HepG2 (cell line): ENCODE measurements around the gene MIDN. TPM values are rescaled to one million over a fixed set of nuclear protein-coding genes. Genes with fewer than 3 reads are reported as not detected.

Source experiments
- ATAC-seq: fragments of 200-7000 bp; cut with Tn5 transposase; 3 replicates; pipeline ENCODE4 v1.9.1; 2020; ENCODE audit warnings: mild to moderate bottlenecking, moderate library complexity
- BruUV-seq: library from RNA; stranded (reverse); fragments of 400-500 nt; replicated peaks from 2 replicates; lab custom pipeline; 2021; lab: Mats Ljungman, UMichigan
- CTCF ChIA-PET: fragments of 300-600 bp; formaldehyde crosslinking; extraction: SDS; loops from one replicate; lab custom pipeline; 2021; ENCODE audit warnings: low total read pairs, inconsistent platforms, low intra/inter-chr PET ratio; lab: Yijun Ruan, JAX
- POLR2A ChIA-PET: fragments of 350-600 bp; sonication (Branson Sonifier 250); formaldehyde crosslinking; loops from one replicate; lab custom pipeline; 2020; ENCODE audit warnings: antibody characterized with exemption, inconsistent platforms; lab: Yijun Ruan, JAX
- DNase-seq: peaks from one replicate; pipeline ENCODE4 v3.0.0-alpha.2; 2015; ENCODE audit warnings: low spot score
- FAIRE-seq: peaks from 3 replicates; lab custom pipeline; 2011; peaks lifted over from hg19 to GRCh38; lab: Jason Lieb, UNC
- H2AFZ ChIP-seq: one replicate; pipeline ENCODE4 v1.6.1; 2011; ENCODE audit warnings: low read length, inconsistent platforms
- H3K27ac ChIP-seq: fragments of 300-600 bp; 3 replicates; pipeline ENCODE4 v1.8.0; 2011; ENCODE audit warnings: mixed run types, mild to moderate bottlenecking, mixed read lengths, low read length, inconsistent platforms; ENCODE audit not compliant: insufficient read depth; ENCODE audit errors: extremely low read length
- H3K27me3 ChIP-seq, 2 experiments: fragments of 200-600 bp in 1 of 2; 2 replicates in 1 of 2; 3 replicates in 1 of 2; pipeline versions ENCODE4 v1.6.0 to v1.8.0; 2011; ENCODE audit warnings: low read length in 2 of 2, mild to moderate bottlenecking in 2 of 2, moderate library complexity in 2 of 2, inconsistent platforms in 1 of 2; ENCODE audit not compliant: insufficient read depth in 2 of 2, control insufficient read depth in 1 of 2
- H3K36me3 ChIP-seq, 2 experiments: fragments of 200-600 bp in 1 of 2; replicated peaks in 1 of 2; 2 replicates in 1 of 2; 3 replicates in 1 of 2; pipeline versions ENCODE4 v1.5.1 to v1.8.0; 2011; ENCODE audit warnings: low read length in 2 of 2, inconsistent platforms in 1 of 2; ENCODE audit not compliant: insufficient read depth in 2 of 2, control insufficient read depth in 1 of 2
- H3K4me1 ChIP-seq: 2 replicates; pipeline ENCODE4 v1.5.1; 2012; ENCODE audit warnings: low read length, inconsistent platforms; ENCODE audit not compliant: insufficient read depth
- H3K4me2 ChIP-seq: 2 replicates; pipeline ENCODE4 v1.6.0; 2011; ENCODE audit warnings: low read depth, low read length, inconsistent platforms
- H3K4me3 ChIP-seq, 3 experiments: fragments of 200-600 bp in 1 of 3; sonication (generic), shearing (Covaris generic) in 1 of 3; replicated peaks in 1 of 3; 2 replicates each; pipeline ENCODE4 v1.5.1; 2011 to 2016; ENCODE audit warnings: low read length in 3 of 3, inconsistent platforms in 2 of 3, low read depth in 2 of 3, mild to moderate bottlenecking in 2 of 3, control low read depth in 1 of 3, mixed read lengths in 1 of 3; ENCODE audit not compliant: insufficient read depth in 1 of 3
- H3K79me2 ChIP-seq: one replicate; pipeline ENCODE4 v1.6.1; 2011; ENCODE audit warnings: low read length, inconsistent platforms; ENCODE audit not compliant: insufficient read depth
- H3K9ac ChIP-seq: 2 replicates; pipeline ENCODE4 v1.6.0; 2011; ENCODE audit warnings: mild to moderate bottlenecking, low read depth, low read length, inconsistent platforms; ENCODE audit not compliant: insufficient read depth
- H3K9me3 ChIP-seq: 2 replicates; pipeline ENCODE4 v1.5.1; 2012; ENCODE audit warnings: mild to moderate bottlenecking, low read length
- H4K20me1 ChIP-seq: 2 replicates; pipeline ENCODE4 v1.6.0; 2011; ENCODE audit warnings: inconsistent platforms, mild to moderate bottlenecking, low read length, moderate library complexity; ENCODE audit not compliant: insufficient read depth
- AHDC1 ChIP-seq: sonication (generic); formaldehyde crosslinking; IDR thresholded peaks from 2 replicates; pipeline ENCODE4 v1.5.1; 2020; ENCODE audit warnings: mild to moderate bottlenecking, missing genetic modification reagents, borderline replicate concordance
- ZBTB43 ChIP-seq: sonication (generic); formaldehyde crosslinking; conservative IDR thresholded peaks from 2 replicates; pipeline ENCODE4 v1.4.0; 2020; ENCODE audit warnings: missing genetic modification reagents
- ZNF296 ChIP-seq: sonication (generic); formaldehyde crosslinking; conservative IDR thresholded peaks from 2 replicates; pipeline ENCODE4 v1.5.0; 2020; ENCODE audit warnings: mild to moderate bottlenecking, missing genetic modification reagents
- WGBS: methylation state at CpG from one replicate; pipeline ENCODE4 v1.1.6; 2017; ENCODE audit warnings: low lambda C conversion rate; 5-methylcytosine and 5-hydroxymethylcytosine counted together
- in situ Hi-C: cut with HindIII; loops from 2 replicates; pipeline ENCODE4 v1.10.0; 2017; ENCODE audit warnings: low pct_unique_long_range_greater_than_20kb; ENCODE audit not compliant: extremely low pct_ligation_motif_present
- intact Hi-C: fragments of 100-400 bp; cut with micrococcal nuclease; formaldehyde crosslinking; loops from one replicate; pipeline ENCODE4 v1.10.0; 2022; ENCODE audit not compliant: unreplicated experiment
- polyA plus RNA-seq, 8 experiments: library from polyadenylated mRNA; depleted of rRNA in 3 of 8; stranded (reverse) in 7 of 8; unstranded in 1 of 8; fragments of >200 nt; fragmentation: Illumina TruSeq in 4 of 8; extraction: Trizol in 4 of 8; gene quantifications; 2 replicates each; pipeline versions ENCODE4 v1.2.1 to v1.2.3, GENCODE V29; 2011 to 2016; ENCODE audit warnings: low read depth in 4 of 8, missing spikeins in 1 of 8, mixed read lengths in 1 of 8; ENCODE audit not compliant: insufficient read depth in 1 of 8
- total RNA-seq, 5 experiments: library from RNA; depleted of rRNA; stranded (reverse); fragments of >200 nt; fragmentation: Illumina TruSeq; extraction: Trizol; gene quantifications; 2 replicates each; pipeline ENCODE4 v1.2.3, GENCODE V29; 2016; ENCODE audit warnings: low read depth in 1 of 5

The MIDN gene
- total and polyA plus RNA-seq, 2 of the 13 experiments (the other 11 are each of a cell fraction or from before 2014, with no cell fraction given): 8.4 to 18.0 TPM

- H3K9me3 ChIP-seq: no peaks in the 10 kb centered on the region
- no peak overlapping the region for H3K27ac ChIP-seq
- ChIA-PET POLR2A (interaction anchor here (1.6 kb wide), 1 partner anchor 52 kb away, joined by 5 read pairs; the partner anchor contains the start of gene CIRBP), CTCF (no interaction called here)
- no peaks in the 10 kb centered on the region for H3K27me3 ChIP-seq
- DNase-seq: no peak
- H3K4me3 ChIP-seq: no peak overlapping the region
- no peak for FAIRE-seq
- no peak overlapping the region for H2AFZ ChIP-seq
- BruUV-seq: no TSS peak
- H3K36me3 ChIP-seq: peaks cover 15 to 32% of the 10 kb centered on the region in 2 experiments; a peak in 4 of 5 replicates
- H3K4me2 ChIP-seq: no peak overlapping the region
- no peak for TF ChIP-seq ZBTB43 (CRISPR knock-in tag)
- TF ChIP-seq ZNF296: no peak
- no peak for TF ChIP-seq AHDC1 (CRISPR knock-in tag)
- H3K9ac ChIP-seq: no peak overlapping the region
- ATAC-seq: no peak
- H4K20me1 ChIP-seq: peaks cover 39% of the 10 kb centered on the region
- in situ Hi-C loops (no loop called here), intact Hi-C loops (no loop called here)
- WGBS: 94% methylated on average over 9 of the region's 12 CpGs
- peaks cover 64% of the 10 kb centered on the region for H3K79me2 ChIP-seq
- peaks cover 32% of the 10 kb centered on the region for H3K4me1 ChIP-seq
Observed at GRCh38 chr19:1216756-1217155, 31.6 kb upstream of the MIDN start.
